ENCODE results near the gene SLC35C1.

SLC35C1 gene

GRCh38 chr11:45847911-45848316, 43.0 kb downstream of the SLC35C1 start:
- peak; percentile 34 for DNase-seq

DNA sequence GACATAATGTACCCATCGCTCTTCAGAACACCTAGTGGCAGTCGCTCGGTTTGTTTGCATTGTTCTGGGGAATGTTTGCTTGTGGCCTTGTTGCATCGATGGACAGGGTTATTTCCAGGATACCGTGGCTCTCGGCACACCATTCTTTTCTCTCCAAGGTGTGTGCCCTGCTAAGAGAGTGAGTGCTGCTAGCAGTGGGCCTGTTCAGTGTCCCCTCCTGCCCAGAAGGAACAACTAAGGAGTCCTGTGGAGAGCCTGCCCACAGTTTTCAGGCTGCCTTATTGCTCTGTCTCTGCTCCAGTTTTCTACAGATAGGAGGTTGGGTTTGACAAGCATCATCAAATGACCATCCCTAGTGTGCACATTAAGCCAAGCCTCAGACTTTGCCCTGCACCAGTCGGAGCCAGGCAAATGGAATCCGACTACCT, 43.7 kb downstream of the SLC35C1 start:
- no peak for DNase-seq

DNA sequence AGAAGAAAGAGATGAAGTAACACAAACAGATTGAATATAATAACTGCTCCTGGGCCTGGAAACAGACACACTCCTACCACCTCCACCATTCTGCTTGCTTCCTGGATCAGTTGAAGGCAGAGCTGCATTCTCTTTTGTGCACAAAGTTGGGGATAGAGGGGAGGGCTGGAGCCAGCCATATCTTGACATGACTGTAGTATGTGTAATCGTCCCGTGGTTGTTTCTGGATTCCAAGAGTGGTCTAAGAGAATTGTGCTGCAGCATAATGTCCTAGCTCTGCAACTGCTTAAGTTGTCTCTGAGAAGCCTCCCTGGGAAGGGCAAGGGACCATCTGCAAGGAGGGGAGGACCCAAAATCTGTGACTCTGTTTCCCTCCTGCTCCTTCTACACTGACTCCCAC, 45.5 kb downstream of the SLC35C1 start:
- no peak for DNase-seq

- DNase-seq, result no peak
Observed at GRCh38 chr11:45851228-45851627, 46.3 kb downstream of the SLC35C1 start.

GRCh38 chr11:45852018-45852711, 47.2 kb downstream of the SLC35C1 start:
- DNase-seq, result no peak

DNA sequence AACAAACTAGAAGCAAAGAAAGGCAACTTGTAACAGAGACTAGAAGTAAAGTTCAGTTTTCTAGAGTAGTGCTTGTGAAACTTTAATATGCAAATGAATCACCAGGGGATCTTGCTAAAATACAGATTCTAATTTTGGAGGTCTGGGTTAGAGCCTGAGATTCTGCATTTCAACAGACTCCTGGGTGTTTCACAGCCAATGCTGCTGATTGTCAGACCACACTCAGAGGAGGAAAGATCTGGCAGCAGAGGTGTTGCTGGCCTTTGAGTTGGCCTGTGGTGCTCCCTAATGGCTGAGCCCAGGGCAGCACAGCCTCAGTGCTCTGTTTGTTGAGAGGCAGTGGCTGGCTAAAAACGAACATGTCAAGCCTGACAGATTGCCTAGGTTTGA, 47.8 kb downstream of the SLC35C1 start:
- DNase-seq, result no peak

- DNase-seq, result no peak
Observed at GRCh38 chr11:45853332-45854219, 48.6 kb downstream of the SLC35C1 start.

DNA sequence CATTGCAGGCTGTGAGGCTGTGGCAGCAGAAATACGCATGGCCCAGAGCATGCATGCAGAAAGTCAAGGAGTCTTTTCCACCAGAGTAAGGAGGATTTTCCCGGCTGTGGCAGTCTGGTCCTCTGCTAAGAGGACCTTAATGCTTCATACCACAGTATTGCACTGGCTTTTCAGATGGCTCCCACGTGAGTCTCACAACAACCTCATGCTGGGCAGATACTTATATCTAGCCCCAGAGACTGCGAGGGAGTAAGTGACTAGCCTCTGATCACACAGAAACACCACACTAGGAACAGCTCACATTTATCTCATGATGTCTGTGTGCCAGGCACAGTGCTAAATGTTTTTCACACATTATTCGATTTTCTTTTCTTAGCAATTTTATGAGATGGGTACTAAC, 50.4 kb downstream of the SLC35C1 start:
- DNase-seq, result no peak

DNA sequence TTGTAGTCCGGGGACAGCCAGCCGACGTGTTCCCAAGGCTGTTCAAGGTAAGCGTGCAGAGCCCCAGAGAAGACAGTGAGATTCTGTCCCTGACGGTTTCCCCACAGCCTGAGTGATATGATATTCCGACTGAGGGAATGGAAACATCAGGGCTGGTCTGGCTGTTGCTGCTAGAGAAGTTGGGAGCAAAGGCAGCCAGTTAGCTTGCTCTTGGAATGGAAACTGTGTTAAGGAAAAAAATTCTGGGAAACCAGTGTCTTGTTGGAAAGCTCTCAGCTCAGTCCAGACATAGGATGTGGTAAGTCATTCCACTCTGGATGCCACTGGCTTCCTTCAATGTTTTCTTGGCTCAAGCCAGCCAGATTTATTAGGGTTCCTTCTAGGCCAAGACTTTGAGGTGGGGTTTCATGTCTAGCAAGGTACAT, 51.1 kb downstream of the SLC35C1 start:
- no peak for DNase-seq

GRCh38 chr11:45857961-45858474, 53.1 kb downstream of the SLC35C1 start:
- DNase-seq, result peak; percentile 53

DNA sequence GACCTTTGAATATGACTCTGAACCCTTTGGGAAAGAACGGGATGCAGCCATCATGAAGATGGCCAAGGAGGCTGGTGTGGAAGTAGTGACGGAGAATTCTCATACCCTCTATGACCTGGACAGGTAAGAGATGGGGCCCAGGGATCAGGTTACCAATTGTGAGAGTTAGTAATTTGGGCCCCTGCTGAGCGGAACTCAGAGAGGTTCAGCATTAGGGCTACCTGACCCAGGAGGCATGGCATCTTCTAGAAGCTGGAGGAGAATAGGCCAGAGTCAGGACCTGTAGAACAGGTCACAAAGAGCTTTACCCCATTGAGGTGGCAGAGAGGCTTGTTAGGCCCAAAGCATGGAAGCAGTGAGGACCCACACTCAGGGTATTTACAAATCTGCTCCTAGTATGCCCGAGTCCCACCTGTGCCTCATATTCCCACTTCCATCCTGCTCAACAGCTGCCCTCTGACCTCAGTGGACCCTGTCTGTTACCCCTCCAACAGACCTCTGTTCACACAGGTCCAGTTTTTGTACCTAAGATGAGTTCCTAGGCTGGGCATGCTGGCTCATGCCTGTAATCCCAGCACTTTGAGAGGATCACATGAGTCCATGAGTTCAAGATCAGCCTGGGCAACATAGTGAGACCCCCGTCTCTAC, 53.9 kb downstream of the SLC35C1 start:
- no peak for DNase-seq

- DNase-seq, result peak; percentile 86
Observed at GRCh38 chr11:45859661-45860140, 54.8 kb downstream of the SLC35C1 start.

DNA sequence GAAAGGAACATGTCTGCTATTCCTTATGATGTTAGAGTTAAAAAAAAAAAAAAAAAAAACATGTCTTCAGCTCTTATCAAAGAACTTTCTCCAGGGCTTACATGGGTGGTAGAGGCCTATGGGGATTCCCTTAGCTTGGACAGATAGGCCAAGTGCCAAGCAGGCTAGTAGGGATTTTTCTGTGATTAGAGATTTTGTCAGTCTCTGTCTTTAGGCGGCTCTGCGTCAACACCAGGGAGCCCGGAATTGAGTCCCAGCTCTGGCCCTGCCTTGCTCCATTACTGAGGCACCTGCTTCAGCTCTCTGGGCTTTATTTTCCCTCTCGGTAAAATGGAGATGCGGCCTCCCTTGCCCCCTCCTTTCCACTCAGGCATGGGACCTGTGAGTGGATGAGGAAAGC, 55.4 kb downstream of the SLC35C1 start:
- DNase-seq, result no peak

GRCh38 chr11:45860764-45861510, 56.0 kb downstream of the SLC35C1 start:
- no peak for DNase-seq

Measured in amniotic stem cell (primary cell).